ENCODE results near the gene HS3ST2.

The HS3ST2 gene

GRCh38 chr16:22813948-22814710 is at the start of gene HS3ST2:
TSS of gene HS3ST2 (plus strand) at chr16:22814162. CDS start at chr16:22814611, 449 bp downstream.
- DNase-seq (ENCODE audit: low read depth, low spot score) = no peak

DNA sequence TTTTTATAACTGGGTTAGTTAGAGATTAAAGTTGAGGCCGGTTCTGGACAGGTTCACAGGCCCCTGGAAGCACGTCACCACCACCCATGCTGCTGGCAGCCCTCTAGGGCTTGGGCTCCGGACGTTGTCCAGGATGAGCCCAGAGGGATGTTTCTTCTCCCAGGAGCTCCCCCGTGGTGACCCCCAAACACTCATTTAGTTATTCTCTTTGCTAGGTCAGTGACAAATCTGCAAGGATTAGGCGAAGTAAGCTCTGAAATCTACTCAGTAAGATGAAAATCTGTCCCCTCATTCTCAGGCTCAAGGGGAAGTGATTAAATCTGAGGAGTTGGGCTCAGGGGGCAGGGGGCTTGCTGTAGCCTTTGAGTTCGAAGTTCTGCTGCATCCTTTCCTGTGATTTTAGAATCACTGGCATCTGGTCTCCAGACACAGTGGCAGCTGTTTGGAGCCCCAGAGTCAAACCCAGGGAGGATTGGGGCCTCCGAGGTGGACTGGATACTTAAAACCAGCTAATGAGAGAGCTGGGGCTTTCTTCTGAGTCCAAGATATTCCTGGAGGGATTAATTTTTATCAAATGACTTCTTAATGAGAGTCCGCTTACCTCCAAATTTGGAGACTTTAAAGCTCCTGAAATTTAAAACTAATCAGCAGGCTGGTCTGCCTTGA is 49.2 kb upstream of the HS3ST2 start:
- no peak for DNase-seq (ENCODE audit: low read depth, low spot score)

DNA sequence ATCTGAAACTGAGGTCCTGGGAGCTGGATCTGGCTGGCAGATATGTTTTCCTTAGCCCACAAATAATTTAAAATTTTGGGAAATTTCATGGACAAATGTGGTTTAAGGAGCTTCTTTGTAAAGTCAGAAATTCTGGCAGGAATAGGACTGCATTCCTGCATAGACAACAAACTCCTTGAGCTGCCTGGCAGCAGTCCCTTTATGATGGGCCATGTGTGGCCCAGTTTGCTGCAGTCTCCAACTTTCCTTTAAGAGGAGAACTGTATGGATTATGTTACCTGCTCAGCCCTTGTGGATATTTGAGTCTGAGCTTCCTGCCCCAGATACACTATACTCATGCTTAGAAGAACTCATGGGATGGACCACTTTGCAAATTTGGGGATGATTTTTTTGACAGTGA is 48.5 kb upstream of the HS3ST2 start:
- no peak for DNase-seq (ENCODE audit: low read depth, low spot score)

- DNase-seq (ENCODE audit: low read depth, low spot score) = no peak
Measured at GRCh38 chr16:22770866-22771265, 43.1 kb upstream of the HS3ST2 start.

DNA sequence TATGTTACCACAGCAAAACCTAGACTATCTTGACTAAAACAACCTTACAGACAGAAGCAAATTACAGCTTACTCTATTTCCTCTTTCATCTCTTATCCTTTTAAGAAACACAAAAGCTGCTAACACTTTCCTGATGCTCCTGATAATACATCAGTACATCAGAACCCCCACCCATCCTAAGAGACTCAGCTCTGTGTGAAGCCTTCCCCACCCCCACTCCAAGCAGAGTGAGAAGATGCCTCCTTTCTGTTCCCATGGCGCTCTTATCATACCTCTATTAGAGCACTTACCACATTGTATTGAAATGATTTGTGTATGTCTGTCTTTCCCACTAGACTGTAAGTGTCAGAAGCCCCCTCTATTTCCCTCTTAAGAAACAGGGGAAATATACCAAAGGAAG is 42.4 kb upstream of the HS3ST2 start:
- DNase-seq (ENCODE audit: low read depth, low spot score) = no peak

GRCh38 chr16:22775220-22775922 is 38.6 kb upstream of the HS3ST2 start:
- DNase-seq (ENCODE audit: low read depth, low spot score) = no peak

DNA sequence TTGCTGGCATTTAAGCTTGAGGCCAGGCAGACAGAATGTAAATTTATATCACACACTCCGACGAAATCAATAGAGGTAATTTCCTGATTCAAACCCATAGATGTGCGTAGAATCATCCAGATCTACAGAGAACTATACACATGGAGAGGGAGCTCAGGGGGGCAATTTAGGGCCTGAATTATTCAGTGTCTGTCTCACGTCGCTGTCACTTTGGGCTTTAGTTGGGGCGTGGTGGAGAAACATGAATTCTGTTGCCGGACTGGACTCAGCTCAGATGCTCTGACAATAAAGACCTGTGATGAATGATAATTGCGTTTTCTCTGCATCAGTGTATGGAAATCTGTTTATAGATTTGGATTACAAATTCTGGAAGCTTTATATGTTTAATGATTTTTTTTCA is 32.5 kb upstream of the HS3ST2 start:
- no peak for DNase-seq (ENCODE audit: low read depth, low spot score)

- no peak for DNase-seq (ENCODE audit: low read depth, low spot score)
Measured at GRCh38 chr16:22782314-22782713, 31.6 kb upstream of the HS3ST2 start.

DNA sequence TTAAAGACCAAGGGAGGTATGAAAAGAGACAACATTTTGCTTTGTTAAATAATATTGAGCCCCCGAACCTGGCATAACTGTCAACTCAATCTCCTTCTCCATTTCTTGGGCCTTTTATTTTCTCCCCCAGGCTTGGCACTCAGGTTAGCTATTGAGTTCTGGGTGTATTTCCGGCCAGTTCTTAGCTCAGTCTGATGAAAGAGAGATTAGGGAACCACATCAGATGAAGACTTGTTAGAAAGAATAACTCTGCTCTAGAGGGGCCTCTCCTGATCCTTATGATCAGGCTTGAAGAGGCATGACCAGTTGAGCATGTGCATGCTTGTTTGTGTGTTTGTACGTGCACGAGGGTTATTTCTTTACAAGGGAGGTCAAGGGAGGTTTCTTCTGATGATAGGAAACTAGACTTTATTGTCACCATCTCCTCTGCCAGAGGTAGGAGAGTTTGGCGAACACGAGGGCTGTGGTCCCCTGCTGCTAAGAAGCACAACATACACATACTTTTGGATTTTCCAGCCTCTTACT is 29.2 kb upstream of the HS3ST2 start:
- DNase-seq (ENCODE audit: low read depth, low spot score) = no peak

GRCh38 chr16:22785552-22785951 is 28.4 kb upstream of the HS3ST2 start:
- no peak for DNase-seq (ENCODE audit: low read depth, low spot score)

DNA sequence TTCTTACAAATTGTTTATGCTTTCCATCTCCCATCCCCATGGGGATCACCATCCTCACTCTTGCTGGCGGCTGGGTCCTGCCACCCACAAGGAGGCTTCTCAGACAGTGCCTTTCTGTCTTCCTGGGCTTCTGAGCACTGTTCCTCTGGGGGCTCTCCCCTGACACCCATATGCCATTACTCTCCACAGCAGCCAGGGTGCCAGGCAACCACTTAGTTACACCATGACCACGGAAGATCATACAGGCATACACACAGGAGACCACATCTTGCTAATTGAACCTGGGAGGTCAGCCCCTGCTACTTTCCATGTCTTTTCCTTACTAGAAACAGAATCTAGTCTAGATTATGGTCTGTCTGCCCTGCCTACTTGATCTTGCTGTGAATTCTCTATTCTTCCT is 27.7 kb upstream of the HS3ST2 start:
- no peak for DNase-seq (ENCODE audit: low read depth, low spot score)

DNA sequence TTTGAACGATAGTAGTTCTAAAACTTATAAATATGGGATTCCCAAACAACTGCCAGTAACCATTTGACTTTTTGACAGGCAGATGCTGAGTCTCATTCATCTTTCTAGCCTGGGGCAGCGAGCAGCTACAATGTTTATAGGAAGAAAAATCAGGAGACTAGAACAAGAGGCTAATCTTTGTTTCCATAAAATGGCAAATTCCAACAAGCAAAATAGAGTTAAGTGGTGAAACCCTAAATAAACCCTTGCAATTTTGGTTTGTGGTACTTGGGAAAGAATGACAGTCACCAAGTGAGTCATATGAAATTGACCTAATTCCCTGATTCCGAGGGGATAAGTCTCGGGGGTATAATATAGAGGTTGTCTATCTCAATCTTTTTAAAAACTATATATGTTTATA is 27.3 kb upstream of the HS3ST2 start:
- DNase-seq (ENCODE audit: low read depth, low spot score) = no peak

DNA sequence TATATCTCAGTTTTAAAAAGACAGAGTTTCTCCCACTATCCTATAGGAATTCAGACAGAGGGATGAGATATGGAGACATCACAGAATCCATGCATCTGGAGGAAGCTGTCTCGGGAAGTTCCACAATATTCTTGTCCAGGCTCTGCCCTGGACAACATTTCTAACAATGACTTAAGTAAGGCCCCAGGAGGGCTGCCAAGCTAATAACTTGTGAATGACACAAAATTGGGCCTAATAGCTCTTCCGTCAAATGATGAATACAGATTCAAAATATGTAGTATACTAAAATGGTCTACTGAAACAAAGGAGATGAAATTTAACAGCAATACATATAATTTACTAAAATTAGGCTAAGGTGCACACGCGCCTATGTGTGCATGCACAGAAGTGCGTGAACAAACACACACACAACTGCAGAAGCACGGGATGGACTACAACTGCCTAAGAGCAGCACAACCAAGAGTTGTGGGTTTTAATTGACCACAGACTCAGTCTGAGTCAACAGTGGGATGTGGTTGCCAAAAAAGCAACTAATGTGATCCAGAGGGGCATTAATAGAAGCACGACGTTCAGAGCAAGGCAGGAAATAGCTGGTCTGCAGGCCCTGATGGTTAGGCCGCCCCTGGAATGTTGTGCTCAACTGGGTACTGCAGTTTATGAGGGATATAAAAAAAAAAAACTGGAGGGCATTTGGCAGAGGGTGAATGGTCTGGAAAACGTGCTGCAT is 26.3 kb upstream of the HS3ST2 start:
- DNase-seq (ENCODE audit: low read depth, low spot score) = no peak

GRCh38 chr16:22788193-22788530 is 25.8 kb upstream of the HS3ST2 start:
- DNase-seq (ENCODE audit: low read depth, low spot score) = no peak

DNA sequence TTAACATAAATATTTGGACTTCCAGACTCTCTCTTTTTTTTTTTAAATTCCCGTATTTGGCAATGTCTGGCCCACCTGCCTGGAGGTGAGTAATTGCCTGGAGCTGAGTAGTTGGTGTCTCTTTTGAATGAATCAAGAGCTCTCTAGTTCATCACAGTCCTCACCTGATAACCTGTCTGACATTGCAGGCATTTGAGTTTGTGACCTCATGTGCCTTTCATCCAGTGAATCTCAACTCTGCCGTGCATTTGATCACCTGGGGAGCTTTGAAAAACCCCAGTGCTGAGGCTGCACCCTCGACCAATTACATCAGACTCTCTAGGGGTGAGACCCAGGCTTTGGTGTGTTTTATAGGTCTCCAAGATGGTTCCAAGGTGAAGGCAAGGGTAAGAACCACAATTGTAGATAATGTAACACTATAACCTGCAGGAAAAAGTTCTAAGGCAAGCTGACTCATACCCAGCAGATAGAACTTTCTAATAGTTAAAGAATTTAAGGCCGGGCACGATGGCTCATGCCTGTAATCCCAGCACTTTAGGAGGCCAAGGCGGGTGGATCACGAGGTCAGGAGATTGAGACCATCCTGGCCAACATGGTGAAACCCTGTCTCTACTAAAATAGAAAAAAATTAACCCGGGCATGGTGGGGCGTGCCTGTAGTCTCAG is 24.5 kb upstream of the HS3ST2 start:
- no peak for DNase-seq (ENCODE audit: low read depth, low spot score)

DNA sequence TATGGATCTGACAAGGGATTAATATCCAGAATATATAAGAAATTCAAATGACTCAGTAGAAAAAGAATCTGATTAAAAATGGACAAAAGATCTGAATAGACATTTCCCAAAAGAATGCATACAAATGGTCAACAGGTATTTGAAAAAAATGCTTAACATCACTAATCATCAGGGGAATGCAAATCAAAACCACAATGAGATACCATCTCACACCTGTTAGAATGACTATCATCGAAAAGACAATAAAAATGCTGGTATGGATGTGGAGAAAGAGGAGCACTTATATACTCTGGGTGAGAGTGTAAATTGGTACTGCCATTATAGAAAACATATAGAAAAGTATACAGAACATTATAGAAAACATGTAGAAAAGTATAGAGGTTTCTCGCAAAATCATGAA is 16.4 kb upstream of the HS3ST2 start:
- no peak for DNase-seq (ENCODE audit: low read depth, low spot score)

- DNase-seq (ENCODE audit: low read depth, low spot score) = no peak
Measured at GRCh38 chr16:22799113-22799512, 14.8 kb upstream of the HS3ST2 start.

DNA sequence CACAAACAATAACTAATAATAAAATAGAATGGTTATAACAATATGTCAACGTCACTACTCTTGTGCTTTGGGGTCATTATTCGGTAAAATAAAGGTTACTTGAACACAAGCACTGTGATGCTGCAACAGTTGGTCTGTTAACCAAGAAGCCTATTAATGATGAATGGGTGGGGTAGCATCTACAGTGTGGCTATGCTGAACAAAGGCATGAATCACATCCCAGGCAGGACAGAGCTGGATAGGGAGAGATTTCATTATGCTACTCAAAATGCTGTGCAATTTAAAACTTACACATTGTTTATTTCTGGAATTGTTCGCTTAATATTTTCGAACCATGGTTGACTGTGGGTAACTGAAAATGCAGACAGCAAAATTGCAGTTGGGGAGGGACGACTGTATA is 9.1 kb upstream of the HS3ST2 start:
- DNase-seq (ENCODE audit: low read depth, low spot score) = no peak

GRCh38 chr16:22805326-22805725 is 8.6 kb upstream of the HS3ST2 start:
- DNase-seq (ENCODE audit: low read depth, low spot score) = no peak

DNA sequence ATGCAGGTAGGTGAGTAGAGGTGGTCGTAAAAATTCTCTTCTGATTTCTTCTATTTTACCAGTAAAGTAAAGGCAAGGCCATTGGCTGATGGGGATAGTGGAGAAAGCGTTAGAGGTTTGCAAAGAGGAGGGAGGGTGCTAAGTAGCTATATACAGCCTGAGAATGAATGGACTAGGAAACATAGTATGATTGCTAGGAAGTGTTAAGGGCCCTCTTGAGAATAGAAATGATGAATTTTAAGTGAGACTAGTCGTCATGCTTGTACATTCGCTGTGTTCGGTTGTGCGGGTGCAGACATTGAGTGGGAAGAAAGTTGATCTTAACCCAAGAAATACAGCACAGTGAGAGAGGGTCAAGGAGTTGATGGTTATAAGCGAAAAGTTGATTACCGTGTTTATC is 7.2 kb upstream of the HS3ST2 start:
- no peak for DNase-seq (ENCODE audit: low read depth, low spot score)

DNA sequence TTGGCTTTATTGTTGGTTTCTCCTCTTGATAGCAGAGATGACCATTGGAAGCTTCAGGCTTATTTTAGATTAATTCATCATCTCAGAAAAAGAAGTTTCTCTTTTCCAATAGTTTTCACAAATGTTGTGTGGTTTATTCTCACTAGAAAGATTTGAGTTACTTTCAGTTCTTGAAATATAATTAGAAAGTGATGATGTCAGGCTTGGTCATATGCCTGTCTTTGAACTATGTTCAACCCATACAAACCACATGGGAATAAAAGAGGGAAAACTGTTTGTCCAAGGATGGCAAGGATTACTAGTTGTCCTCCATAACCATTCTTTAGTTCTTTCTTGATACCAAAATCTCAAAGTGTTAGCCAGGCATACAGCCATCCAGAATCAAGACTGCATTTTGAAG is 3.7 kb upstream of the HS3ST2 start:
- DNase-seq (ENCODE audit: low read depth, low spot score) = no peak

All from activated CD4-positive, CD25-positive, alpha-beta regulatory T cell treated with anti-CD3 and anti-CD28 coated beads, Interleukin-2, amount 50 U/mL, for 16 hours (primary cell).